Psoas muscle (tissue), 8 donors: ENCODE results near the gene WDR91. TPM values are rescaled to one million over a fixed set of nuclear protein-coding genes. Genes with fewer than 3 reads are reported as not detected.
A peak's percentile ranks its signal among the peaks of the same experiment; 100 is the strongest.

ENCODE experiments used
- ATAC-seq, 4 donors: fragments of 200-7000 bp; cut with Tn5 transposase; one replicate each; pipeline ENCODE4 v1.9.1; 2020; ENCODE audit warnings: moderate library complexity in 3 of 4, mild to moderate bottlenecking in 2 of 4
- DNase-seq, 2 donors: peaks; one replicate each; pipeline ENCODE4 v3.0.0-alpha.2; 2020
- H3K27ac ChIP-seq: fragments of 200-600 bp; one replicate; pipeline ENCODE4 v1.8.0; 2022
- H3K27me3 ChIP-seq, 3 donors: fragments of 200-600 bp in 1 of 3; one replicate each; pipeline versions ENCODE4 v1.6.1 to v1.8.0; 2013 to 2022; ENCODE audit warnings: low read length in 2 of 3, mild to moderate bottlenecking in 2 of 3, moderate library complexity in 1 of 3; ENCODE audit not compliant: insufficient read depth in 3 of 3
- H3K36me3 ChIP-seq, 2 donors: fragments of 200-600 bp in 1 of 2; one replicate each; pipeline versions ENCODE4 v1.6.1 to v1.8.0; 2013 to 2022; ENCODE audit warnings: low read depth in 1 of 2, mild to moderate bottlenecking in 1 of 2, moderate library complexity in 1 of 2; ENCODE audit not compliant: insufficient read depth in 1 of 2
- H3K4me1 ChIP-seq: fragments of 200-600 bp; one replicate; pipeline ENCODE4 v1.8.0; 2022
- H3K4me3 ChIP-seq: fragments of 200-600 bp; one replicate; pipeline ENCODE4 v1.8.0; 2022; ENCODE audit warnings: mild to moderate bottlenecking
- H3K9me3 ChIP-seq: fragments of 200-600 bp; one replicate; pipeline ENCODE4 v1.8.0; 2022
- WGBS, 3 donors: extraction: QIAGEN DNeasy Blood & Tissue Kit; methylation state at CpG; one replicate each; pipeline versions ENCODE4 v1.1.6 to v1.1.7; 2013; 5-methylcytosine and 5-hydroxymethylcytosine counted together
- intact Hi-C, 2 donors: fragments of 100-400 bp; cut with DNase I; formaldehyde crosslinking; loops; one replicate each; pipeline versions ENCODE4 v1.11.0 to v1.14.2; 2022
- polyA plus RNA-seq, 3 donors: library from polyadenylated mRNA; stranded (reverse); fragments of 200-250 nt; gene quantifications; one replicate each; pipeline ENCODE4 v1.2.3, GENCODE V29; 2013
- total RNA-seq, 4 donors: library from RNA; stranded (reverse); fragmentation: NEBNext Ultra II Directional in 2 of 4; extraction: Animal tissue kit (Norgen Biotek cat#: 25700) in 2 of 4; gene quantifications; one replicate each; pipeline versions ENCODE4 v1.2.1 to v1.2.4, GENCODE V29; 2021 to 2023
- TF ChIP-seq, protein P1 (sequence below): fragments of 200-600 bp; IDR thresholded peaks from one replicate; pipeline ENCODE4 v1.8.0; 2022; ENCODE audit warnings: antibody characterized with exemption
- donor health status: healthy with polysubstance abuse.
- donor health status: DM: no; HTN: no; CAD: no; lungs with moderate emphysema.
- donor health status: Bipolar disorder and iron deficiency.
- donor health status: healthy.
- donor health status: DM: yes; HTN: yes; CAD: no.
- donor health status: DM: no; HTN: no; CAD: no.
- donor health status: DM: no; HTN: no; CAD: no.
- donor health status: DM: yes; HTN: yes; CAD: no.

Gene WDR91
- total and polyA plus RNA-seq, 7 donors, result 2.7 to 23.6 (median 4.8) TPM

DNA sequence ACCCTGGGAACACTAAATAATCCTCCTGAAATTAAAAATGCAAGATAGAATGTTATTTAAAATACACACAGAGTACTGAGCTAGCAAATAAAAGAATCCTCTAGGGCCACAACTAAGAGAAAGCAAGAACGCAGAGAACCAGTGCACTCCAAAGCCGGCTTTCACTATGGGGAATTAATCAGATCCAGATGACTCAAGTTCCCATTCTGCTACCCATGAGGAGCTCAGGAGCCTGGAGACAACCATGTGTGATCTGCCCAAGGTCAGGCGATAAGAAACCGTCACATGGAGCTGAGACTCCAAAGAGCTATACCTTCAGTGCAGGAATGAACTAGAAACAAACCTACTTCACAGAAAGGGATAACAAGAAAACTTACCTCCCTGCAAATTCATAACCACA lies 21.4 kb downstream of the WDR91 start:
- Histone ChIP-seq H3K4me3 (no peak overlapping the region), H3K36me3 (peaks cover 0 to 100% of the 10 kb centered on the region in 2 donors), H3K27me3 (no peaks in the 10 kb centered on the region), H3K9me3 (no peaks in the 10 kb centered on the region), H3K27ac (no peak overlapping the region), H3K4me1 (peaks cover 4% of the 10 kb centered on the region)
- TF ChIP-seq, protein P1, sequence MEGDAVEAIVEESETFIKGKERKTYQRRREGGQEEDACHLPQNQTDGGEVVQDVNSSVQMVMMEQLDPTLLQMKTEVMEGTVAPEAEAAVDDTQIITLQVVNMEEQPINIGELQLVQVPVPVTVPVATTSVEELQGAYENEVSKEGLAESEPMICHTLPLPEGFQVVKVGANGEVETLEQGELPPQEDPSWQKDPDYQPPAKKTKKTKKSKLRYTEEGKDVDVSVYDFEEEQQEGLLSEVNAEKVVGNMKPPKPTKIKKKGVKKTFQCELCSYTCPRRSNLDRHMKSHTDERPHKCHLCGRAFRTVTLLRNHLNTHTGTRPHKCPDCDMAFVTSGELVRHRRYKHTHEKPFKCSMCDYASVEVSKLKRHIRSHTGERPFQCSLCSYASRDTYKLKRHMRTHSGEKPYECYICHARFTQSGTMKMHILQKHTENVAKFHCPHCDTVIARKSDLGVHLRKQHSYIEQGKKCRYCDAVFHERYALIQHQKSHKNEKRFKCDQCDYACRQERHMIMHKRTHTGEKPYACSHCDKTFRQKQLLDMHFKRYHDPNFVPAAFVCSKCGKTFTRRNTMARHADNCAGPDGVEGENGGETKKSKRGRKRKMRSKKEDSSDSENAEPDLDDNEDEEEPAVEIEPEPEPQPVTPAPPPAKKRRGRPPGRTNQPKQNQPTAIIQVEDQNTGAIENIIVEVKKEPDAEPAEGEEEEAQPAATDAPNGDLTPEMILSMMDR, result no peak
- WGBS, 3 donors, result 82 to 86% (median 82%) methylated on average over 4 of the region's 4 CpGs
- ATAC-seq, result no peak
- no peak for DNase-seq
- intact Hi-C loops, result no loop called here

DNA sequence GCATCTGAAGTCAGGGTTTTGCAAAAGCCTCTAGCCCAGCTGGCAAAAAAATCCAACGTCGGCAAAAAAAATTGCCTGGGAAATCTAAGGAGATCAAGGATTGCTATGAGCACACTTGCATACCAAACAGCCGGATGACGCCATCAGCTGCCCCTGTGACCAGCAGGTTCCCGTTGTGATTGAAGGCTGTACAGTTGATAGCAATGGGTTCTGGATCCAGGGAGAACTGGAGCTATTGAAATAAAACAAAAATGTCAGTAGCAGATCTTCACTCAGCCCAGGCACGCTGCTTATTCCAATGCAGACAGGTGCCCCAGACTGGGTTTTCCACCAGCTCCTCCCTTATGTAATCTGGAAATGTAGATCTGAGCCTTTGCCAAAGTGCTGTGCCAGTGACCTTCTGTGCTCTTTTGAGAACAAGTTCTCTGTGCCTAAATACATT lies 22.1 kb downstream of the WDR91 start:
- Histone ChIP-seq H3K36me3 (peaks cover 0 to 100% of the 10 kb centered on the region in 2 donors), H3K27me3 (no peaks in the 10 kb centered on the region), H3K4me3 (no peak overlapping the region), H3K4me1 (peaks cover 4% of the 10 kb centered on the region), H3K27ac (no peak overlapping the region), H3K9me3 (no peaks in the 10 kb centered on the region)
- ATAC-seq, result no peak
- intact Hi-C loops, result no loop called here
- no peak for DNase-seq
- 69 to 83% (median 71%) methylated on average over 6 of the region's 6 CpGs for WGBS, 3 donors
- TF ChIP-seq, protein P1, result no peak

DNA sequence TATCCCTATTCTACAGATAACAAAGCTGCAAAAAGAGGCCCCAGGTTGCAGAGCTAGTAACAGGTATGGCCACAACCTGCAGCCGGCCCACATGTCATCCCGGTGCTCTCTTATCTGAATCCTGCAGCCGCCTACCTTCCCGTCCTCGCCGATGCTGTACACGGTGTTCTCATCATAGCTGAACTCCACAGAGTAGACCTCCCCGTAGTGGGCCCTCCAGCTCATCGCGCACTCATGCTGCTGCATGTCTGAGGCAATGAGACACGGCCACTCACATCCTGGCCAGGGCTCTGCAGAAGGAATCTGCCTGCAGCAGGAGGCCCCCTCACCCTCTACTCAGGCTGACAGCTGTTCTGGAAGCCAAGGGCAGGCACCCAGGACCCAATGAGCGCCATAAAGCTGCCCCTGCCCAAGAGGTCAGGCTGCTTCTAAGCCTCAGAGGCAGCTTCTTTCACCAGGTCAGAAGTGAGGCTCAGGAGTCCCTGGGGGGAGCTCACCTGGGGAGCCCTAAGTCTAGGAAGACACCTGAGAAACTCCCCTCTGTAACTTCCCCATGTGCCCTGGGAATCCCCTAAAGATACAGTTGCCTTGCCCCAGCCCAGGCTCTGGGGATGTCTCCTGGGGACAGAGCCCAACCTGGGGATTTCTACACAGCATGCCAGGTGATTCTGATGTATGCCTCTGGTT lies 22.9 kb downstream of the WDR91 start:
- no peak for DNase-seq
- intact Hi-C loops, result no loop called here

DNA sequence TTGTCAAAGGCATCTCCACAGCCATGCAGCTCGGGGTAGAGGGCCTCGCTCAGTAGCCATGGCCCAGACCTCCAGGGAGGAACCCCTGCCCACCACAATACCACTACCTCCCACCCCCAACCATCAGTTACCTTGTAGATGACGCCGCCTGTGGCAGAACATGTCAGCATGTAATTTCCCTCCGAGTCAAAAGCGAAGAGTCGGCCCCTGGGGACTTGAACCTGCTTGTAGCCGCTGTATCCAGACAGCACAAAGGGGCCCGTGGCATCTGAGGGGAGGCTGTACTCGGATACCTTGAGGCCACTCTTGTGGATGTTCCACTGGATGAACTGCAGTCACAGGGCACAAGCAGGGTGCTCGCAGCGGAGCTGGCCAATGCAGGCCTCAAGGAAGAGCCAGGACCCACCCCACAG lies 24.5 kb downstream of the WDR91 start:
- Histone ChIP-seq H3K9me3 (no peaks in the 10 kb centered on the region), H3K36me3 (peaks cover 0 to 100% of the 10 kb centered on the region in 2 donors), H3K27ac (no peak overlapping the region), H3K4me1 (peaks cover 4% of the 10 kb centered on the region), H3K27me3 (no peaks in the 10 kb centered on the region), H3K4me3 (no peak overlapping the region)
- DNase-seq (no peak), ATAC-seq (peak in 1 of 4 donors; percentile 2)
- TF ChIP-seq, protein P1, result no peak
- WGBS, 3 donors, result 87 to 94% (median 87%) methylated on average over 12 of the region's 12 CpGs
- intact Hi-C loops, result no loop called here

More for the DNA sequence above, 22.9 kb downstream of the WDR91 start:
- Histone ChIP-seq H3K4me3 (no peak overlapping the region), H3K27ac (no peak overlapping the region), H3K27me3 (no peaks in the 10 kb centered on the region), H3K9me3 (no peaks in the 10 kb centered on the region), H3K4me1 (peaks cover 4% of the 10 kb centered on the region), H3K36me3 (peaks cover 0 to 100% of the 10 kb centered on the region in 2 donors)
- 96 to 98% (median 96%) methylated on average over 12 of the region's 12 CpGs for WGBS, 3 donors
- TF ChIP-seq, protein P1, result no peak
- peak in 1 of 4 donors; percentile 9 for ATAC-seq

DNA sequence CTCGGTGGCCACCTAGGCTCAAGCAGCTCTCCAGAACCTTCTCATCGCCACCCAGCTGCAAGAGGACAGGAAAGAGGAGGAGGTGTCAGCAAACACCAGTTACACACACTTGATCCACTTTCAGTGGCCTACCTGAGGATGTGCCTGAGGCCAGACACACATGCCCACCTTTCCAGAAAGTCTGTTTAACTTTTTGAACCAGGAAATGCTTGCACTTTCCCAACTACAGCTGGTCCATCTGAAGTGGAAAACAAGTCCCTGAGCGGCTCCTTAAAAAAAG lies 25.1 kb downstream of the WDR91 start:
- ATAC-seq (no peak), DNase-seq (no peak)
- peak overlapping the region; percentile 46 for H3K27ac ChIP-seq
- TF ChIP-seq, protein P1, result no peak
- H3K9me3 ChIP-seq, result peaks cover 6% of the 10 kb centered on the region
- WGBS, 3 donors, result 96 to 100% (median 98%) methylated on average over 3 of the region's 3 CpGs
- H3K4me1 ChIP-seq, result peaks cover 4% of the 10 kb centered on the region
- H3K36me3 ChIP-seq, result peaks cover 0 to 100% of the 10 kb centered on the region in 2 donors
- intact Hi-C loops, result no loop called here
- H3K4me3 ChIP-seq, result no peak overlapping the region
- H3K27me3 ChIP-seq, result no peaks in the 10 kb centered on the region
